ENCODE measurements around the gene RMI1.
"Not testable (repeated sequence)": the region's sequence is repeated elsewhere in the genome, so short reads cannot be mapped to it uniquely, and the experiment has no call there.

The RMI1 gene

DNA sequence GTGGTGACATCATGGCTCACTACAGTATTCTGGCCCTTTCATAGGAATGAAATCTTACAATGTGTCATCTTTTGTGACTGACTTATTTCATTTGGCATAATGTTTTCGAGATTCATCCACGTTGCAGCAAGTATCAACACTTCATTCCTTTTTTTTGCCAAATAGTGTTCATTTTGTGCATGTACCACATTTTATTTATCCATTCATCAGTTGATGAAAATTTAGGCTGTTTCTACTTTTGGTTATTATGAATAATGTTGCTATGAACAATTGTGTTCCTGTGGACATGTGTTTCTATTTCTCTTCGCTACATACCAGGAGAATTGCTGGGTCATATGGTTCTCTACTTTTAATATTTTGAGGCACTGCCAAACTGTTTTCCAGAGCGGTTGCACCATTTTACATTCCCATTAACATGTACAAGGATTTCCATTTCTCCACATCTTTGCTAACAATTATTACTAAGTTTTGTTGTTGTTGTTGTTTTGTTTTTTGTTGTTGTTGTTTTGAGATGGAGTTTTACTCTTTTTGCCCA is 43.5 kb downstream of the RMI1 start:
- no peak for DNase-seq

DNA sequence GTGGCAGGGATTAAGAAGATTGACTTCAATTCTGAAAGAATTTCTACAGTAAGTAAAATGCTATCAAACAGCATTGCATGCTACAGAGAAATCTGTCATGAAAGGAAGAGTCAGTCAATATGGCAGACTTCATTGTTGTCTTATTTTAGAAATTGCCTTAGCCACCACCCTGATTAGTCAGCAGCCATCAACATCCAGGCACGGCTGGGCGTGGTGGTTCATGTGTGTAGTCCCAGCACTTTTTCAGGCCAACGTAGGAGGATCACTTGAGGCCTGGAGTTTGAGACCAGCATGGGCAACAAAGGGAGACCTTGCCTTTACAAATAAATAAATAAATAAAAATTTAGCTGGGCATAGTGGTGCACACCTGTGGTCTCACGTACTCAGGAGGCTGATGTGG is 46.6 kb downstream of the RMI1 start:
- no peak for DNase-seq

DNA sequence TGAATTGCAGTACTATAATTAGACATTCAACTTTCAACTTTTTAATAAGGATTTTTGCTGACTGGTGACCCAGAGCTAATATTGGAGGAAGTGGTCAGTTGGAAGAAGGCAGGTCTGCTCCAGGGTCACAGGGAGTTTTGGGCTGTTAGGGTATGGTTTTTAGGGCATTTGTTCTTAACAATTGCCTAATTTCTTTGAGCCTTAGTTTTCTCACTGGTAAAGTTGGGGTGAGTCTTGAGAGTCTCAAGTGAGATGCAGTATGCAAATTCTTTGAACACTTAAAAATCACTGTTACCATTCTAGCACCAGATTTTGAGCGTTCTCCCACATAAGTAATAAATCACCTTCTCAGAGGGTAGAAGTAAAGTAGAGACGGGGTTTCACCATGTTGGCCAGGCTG is 50.9 kb downstream of the RMI1 start:
- no peak for DNase-seq

- not testable (repeated sequence) for DNase-seq
Observed at GRCh38 chr9:84041857-84042256, 61.3 kb downstream of the RMI1 start.

DNA sequence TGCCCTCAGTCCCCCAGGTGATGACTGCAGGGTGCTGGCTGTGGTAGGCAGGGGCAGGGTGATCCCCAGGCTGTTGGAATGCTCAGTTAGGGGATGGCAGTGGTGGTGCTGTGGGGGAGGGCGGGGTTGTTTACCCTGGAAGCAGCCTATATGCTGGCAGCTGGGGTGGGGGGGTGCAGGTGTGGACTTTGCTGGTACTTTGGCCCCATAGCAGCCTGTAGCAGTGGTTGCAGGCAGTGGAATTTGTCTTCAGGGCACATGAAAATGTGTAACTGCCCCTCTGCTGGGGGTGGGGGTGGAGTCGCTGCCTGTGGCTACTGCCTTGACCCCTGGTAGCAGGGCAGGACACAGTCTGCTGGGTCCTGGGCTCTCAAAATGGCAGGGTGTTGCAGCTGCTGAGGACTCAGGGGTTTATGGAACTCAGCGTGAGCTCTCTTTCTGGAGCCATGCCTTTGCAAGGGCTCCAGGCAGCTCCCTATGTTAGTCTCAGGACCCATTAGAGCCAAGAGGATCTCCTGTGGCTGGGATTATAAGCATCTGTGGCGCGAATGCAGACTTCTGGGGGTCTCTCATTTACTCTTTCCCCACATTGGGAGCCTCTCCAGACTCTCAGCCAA is 65.0 kb downstream of the RMI1 start:
- DNase-seq = no peak

Measured in suppressor macrophage treated with lipopolysaccharide for 1 hour (primary cell).